HEK293 (cell line): ENCODE measurements around the gene TTLL4.

Source experiments
- ATF2 ChIP-seq: fragments of 450-650 bp; formaldehyde crosslinking; IDR thresholded peaks from 2 replicates; pipeline ENCODE4 v1.5.1; 2016; ENCODE audit warnings: missing biosample characterization, missing genetic modification characterization, low read depth
- BCL11B ChIP-seq: fragments of 450-650 bp; formaldehyde crosslinking; IDR thresholded peaks from 2 replicates; pipeline ENCODE4 v1.5.1; 2016; ENCODE audit warnings: low read depth, missing biosample characterization, missing genetic modification characterization
- KLF16 ChIP-seq: fragments of 450-650 bp; formaldehyde crosslinking; IDR thresholded peaks from 2 replicates; pipeline ENCODE4 v1.5.1; 2017; ENCODE audit warnings: missing biosample characterization, missing genetic modification characterization
- PRDM10 ChIP-seq: fragments of 450-650 bp; formaldehyde crosslinking; IDR thresholded peaks from 2 replicates; pipeline ENCODE4 v1.5.1; 2016; ENCODE audit warnings: missing biosample characterization, missing genetic modification characterization
- REST ChIP-seq: fragments of 450-650 bp; formaldehyde crosslinking; IDR thresholded peaks from 2 replicates; pipeline ENCODE4 v1.5.1; 2016; ENCODE audit warnings: missing biosample characterization, missing genetic modification characterization
- SP7 ChIP-seq: fragments of 450-650 bp; formaldehyde crosslinking; IDR thresholded peaks from 2 replicates; pipeline ENCODE4 v1.5.1; 2016; ENCODE audit warnings: missing biosample characterization, missing genetic modification characterization
- ZBTB11 ChIP-seq: fragments of 450-650 bp; formaldehyde crosslinking; conservative IDR thresholded peaks from 2 replicates; pipeline ENCODE4 v1.5.1; 2016; ENCODE audit warnings: low read depth, missing biosample characterization, missing genetic modification characterization
- ZBTB49 ChIP-seq: fragments of 450-650 bp; formaldehyde crosslinking; IDR thresholded peaks from 2 replicates; pipeline ENCODE4 v1.5.1; 2016; ENCODE audit warnings: missing biosample characterization, missing genetic modification characterization, low read depth
- ZBTB8A ChIP-seq: fragments of 450-650 bp; formaldehyde crosslinking; IDR thresholded peaks from 2 replicates; pipeline ENCODE4 v1.5.1; 2016; ENCODE audit warnings: missing biosample characterization, missing genetic modification characterization
- ZEB2 ChIP-seq: fragments of 450-650 bp; formaldehyde crosslinking; IDR thresholded peaks from 2 replicates; pipeline ENCODE4 v1.5.1; 2016; ENCODE audit warnings: missing biosample characterization, missing genetic modification characterization
- ZNF341 ChIP-seq: fragments of 450-650 bp; formaldehyde crosslinking; IDR thresholded peaks from 2 replicates; pipeline ENCODE4; 2016; ENCODE audit warnings: low read depth, missing biosample characterization, missing genetic modification characterization
- ZNF518A ChIP-seq: fragments of 450-650 bp; formaldehyde crosslinking; conservative IDR thresholded peaks from 2 replicates; pipeline ENCODE4 v1.5.1; 2016; ENCODE audit warnings: low read depth, missing biosample characterization, missing genetic modification characterization
- ZNF558 ChIP-seq: fragments of 450-650 bp; formaldehyde crosslinking; IDR thresholded peaks from 2 replicates; pipeline ENCODE4 v1.5.1; 2016; ENCODE audit warnings: missing biosample characterization, missing genetic modification characterization
- ZNF623 ChIP-seq: fragments of 450-650 bp; formaldehyde crosslinking; IDR thresholded peaks from 2 replicates; pipeline ENCODE4 v1.5.1; 2016; ENCODE audit warnings: missing biosample characterization, missing genetic modification characterization
- ZNF645 ChIP-seq: fragments of 450-650 bp; formaldehyde crosslinking; IDR thresholded peaks from 2 replicates; pipeline ENCODE4; 2016; ENCODE audit warnings: missing biosample characterization, missing genetic modification characterization
- ZNF701 ChIP-seq: fragments of 450-650 bp; formaldehyde crosslinking; IDR thresholded peaks from 2 replicates; pipeline ENCODE4 v1.5.1; 2016; ENCODE audit warnings: missing biosample characterization, missing genetic modification characterization

TTLL4 gene

GRCh38 chr2:218671654-218672566, 38.7 kb upstream of the TTLL4 start, which contains the start of the genes RNF25 and STK36 (continued):
- TF ChIP-seq ZNF645: no peak
- TF ChIP-seq ZNF518A (tag by site-specific recombination): peak; percentile 57
- peak; percentile 21; the same call in 1 of the 2 replicates for TF ChIP-seq KLF16
- no peak; the same call in 1 of the 2 replicates for TF ChIP-seq ZBTB8A (tag by site-specific recombination)
- TF ChIP-seq BCL11B (tag by site-specific recombination): no peak
- no peak for TF ChIP-seq ZNF558 (tag by site-specific recombination)
- peak; percentile 54; the same call in 1 of the 2 replicates for TF ChIP-seq SP7 (tag by site-specific recombination)
- no peak for TF ChIP-seq ATF2 (tag by site-specific recombination)
- TF ChIP-seq ZNF701 (tag by site-specific recombination): no peak
- TF ChIP-seq ZBTB49 (tag by site-specific recombination): no peak
- peak; percentile 77 for TF ChIP-seq ZNF341
- no peak for TF ChIP-seq REST (tag by site-specific recombination)
- TF ChIP-seq PRDM10 (tag by site-specific recombination): peak; percentile 96
- TF ChIP-seq ZNF623: no peak
- 0 out of 2 replicates have a peak, but pooled peaks have one; percentile 36 for TF ChIP-seq ZEB2
- TF ChIP-seq ZBTB11 (tag by site-specific recombination): peak; percentile 97
